GM21526 (cell line): ENCODE measurements around the gene TMEM169.
"Not testable (repeated sequence)": the region's sequence is repeated elsewhere in the genome, so short reads cannot be mapped to it uniquely, and the experiment has no call there.

ENCODE experiments used
- ATAC-seq: cut with Tn5 transposase; IDR thresholded peaks from one replicate; pipeline ENCODE4 v1.9.1; 2021; ENCODE audit warnings: moderate library complexity; ENCODE audit not compliant: unreplicated experiment, low FRiP score

Gene TMEM169

DNA sequence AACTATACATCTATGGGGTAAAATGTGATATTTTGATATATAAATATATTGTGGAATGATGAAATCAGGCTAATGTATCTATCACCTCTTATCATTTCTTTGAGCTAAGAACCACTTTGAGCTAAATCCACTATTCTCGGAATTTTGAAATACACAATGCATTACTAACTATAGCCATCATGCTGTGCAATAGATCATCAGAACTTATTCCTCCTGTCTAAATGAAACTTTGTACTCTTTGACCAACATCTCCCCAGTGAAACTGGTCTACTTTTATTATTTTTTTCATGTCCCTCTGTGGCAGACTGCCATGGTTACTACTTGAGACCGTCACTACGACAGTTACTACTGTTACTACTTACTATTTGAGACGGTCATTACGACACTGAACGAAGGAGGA, 11.5 kb upstream of the TMEM169 start:
- ATAC-seq: no peak

- ATAC-seq: no peak
Measured at GRCh38 chr2:216071111-216071851, 10.4 kb upstream of the TMEM169 start.

- no peak for ATAC-seq
Measured at GRCh38 chr2:216072473-216072872, 9.2 kb upstream of the TMEM169 start.

- no peak for ATAC-seq
Measured at GRCh38 chr2:216073773-216074172, 7.9 kb upstream of the TMEM169 start.

DNA sequence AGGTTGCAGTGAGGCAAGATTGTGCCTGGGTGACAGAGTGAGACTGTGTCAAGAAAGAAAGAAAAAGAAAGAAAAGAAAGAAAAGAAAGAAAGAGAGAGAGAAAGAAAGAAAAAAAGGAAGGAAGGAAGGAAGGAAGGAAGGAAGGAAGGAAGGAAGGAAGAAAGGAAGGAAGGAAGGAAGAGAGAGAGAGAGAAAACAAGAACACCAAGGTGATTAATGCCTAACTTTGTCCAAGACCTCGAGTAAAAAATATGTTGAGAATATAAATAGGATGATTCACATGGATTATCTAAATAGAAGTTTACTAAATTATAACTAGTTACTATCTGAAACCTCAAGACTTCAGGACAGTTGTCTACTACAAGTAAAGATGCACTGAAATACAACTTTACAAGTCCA, 7.3 kb upstream of the TMEM169 start:
- ATAC-seq: no peak

GRCh38 chr2:216074794-216075193, 6.9 kb upstream of the TMEM169 start:
- ATAC-seq: no peak

DNA sequence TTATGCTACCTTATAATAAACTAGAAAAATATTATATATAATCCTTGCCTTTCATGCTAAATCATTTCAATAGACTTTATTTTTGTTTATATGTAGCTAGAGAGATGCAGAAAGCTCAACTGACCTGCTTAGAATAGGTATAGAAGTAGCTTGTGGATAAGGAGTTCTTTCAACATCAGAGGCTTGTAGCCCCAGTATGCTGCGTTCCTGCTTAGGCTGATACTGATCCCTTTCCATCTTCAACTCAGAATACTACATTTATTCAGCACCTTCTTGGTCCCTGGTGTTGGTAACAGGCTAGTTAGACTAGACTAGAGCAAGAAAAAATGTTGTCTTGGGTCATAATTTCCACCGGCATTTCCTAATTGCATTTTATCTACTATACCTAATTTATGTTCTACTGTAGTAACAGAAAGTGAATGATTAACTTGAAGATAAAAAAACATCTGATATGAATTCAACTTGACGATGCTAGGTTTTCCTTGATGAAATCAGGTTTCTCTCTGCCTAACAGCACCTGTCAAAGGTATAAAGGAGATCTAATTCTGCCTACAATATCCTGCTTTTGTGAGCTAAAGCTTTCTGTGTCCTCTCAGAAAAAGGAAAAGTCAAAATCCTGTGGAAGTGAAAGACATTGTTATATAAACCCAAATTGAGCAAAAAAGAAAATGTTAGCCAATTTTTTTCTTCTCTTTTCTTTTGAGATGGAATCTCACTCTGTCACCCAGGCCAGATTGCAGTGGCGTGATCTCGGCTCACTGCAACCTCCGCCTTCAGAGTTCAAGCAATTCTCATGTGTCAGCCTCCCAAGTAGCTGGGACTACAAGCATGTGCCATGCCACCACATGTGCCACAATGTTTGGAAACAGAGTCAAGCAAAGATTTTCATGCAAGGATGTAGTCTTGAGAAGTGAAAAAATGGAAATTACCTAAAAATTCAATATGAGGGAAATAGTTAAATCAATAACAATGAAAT, 5.9 kb upstream of the TMEM169 start:
- no peak for ATAC-seq

DNA sequence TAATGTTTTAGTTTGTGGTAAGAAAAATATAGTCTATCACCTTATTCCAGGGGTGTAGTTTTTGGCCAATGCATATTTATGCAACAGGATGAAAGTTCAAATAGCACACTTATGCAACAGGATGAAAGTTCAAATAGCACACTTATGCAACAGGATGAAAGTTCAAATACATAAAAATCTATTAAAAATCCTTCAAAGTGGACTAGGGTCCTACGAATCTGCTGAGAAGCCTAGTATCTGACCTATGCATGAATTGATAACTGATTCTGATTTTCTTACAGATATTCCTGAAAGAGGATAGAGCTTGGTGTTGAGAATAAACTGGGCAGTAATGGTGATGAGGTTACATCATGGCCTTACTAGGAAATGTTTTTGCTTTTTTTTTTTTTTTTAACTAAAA, 2.9 kb upstream of the TMEM169 start:
- ATAC-seq: no peak

DNA sequence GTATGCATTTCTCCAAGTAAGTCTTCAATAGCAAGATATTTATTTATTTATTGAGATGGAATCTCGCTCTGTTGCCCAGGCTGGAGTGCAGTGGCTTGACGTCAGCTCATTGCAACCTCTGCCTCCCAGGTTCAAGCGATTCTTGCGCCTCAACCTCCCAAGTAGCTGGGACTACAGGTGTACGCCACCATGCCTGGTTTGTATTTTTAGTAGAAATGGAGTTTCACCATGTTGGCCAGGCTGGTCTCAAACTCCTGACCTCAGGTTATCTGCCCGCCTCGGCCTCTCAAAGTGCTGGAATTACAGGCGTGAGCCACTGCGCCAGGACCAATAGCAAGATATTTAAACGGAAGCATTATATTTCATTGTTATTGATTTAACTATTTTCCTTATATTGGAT, 1.7 kb upstream of the TMEM169 start:
- not testable (repeated sequence) for ATAC-seq

GRCh38 chr2:216081012-216081411, 707 bp upstream of the TMEM169 start:
- ATAC-seq: no peak

GRCh38 chr2:216082117-216082711, 495 bp downstream of the TMEM169 start:
- ATAC-seq: no peak

DNA sequence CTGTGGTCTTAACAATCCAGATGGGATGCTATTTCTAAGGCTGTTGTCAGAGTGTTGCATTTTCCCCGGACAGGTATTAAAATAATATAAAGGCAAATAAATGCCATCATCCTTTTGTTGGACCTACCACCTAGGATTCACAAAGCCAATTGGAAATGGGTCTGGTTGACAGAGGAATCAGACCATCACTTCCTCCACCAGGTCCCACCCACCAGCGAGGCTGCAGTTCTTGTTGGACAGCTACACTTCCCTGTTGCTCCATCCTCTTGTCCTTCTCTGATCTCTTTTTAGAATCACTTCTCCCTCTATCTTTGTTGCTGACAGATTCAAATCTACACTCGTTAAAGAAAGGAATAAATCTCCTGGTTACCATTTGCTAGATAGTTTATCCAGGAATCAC, 1.1 kb downstream of the TMEM169 start:
- ATAC-seq: no peak

DNA sequence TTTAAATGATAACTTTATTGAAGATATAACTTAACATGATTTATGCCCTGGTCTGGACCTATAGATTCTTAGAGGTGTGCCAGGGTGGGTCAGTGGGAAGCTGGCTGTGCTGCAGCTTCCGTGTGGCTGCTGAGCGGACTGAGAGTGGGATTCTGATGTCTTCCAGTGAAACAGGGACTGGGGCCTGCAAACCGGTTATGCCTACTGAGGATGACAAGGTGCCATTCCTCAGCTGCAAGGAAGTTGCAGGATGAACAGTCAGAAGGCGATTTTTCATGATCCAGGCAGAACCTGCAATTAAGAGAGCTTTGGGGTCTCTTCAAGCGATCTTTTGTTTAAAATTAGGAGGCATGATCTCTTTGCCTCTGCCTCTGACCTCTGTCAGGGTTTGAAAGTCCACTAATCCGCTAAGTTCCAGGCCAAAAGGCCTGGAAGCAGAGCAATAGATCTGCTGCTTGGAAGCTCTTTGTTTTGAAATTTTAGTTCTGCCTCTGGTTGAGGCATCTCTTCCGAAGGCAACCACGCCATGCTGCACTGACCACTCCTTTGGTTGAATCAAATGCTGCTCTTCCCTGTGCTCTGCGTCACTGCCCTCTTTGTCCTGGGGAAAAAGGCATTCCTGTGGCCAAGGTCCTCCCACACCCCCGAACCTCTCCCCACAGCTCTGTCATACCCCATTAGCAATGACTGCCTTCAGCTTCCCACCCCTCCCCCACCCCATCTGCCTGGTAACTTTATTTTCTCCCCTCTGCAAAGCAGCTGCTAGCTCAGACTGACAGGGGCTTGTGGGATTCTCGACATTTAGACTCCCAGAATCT, 2.0 kb downstream of the TMEM169 start:
- no peak for ATAC-seq

GRCh38 chr2:216084547-216084946, 2.8 kb downstream of the TMEM169 start:
- no peak for ATAC-seq

DNA sequence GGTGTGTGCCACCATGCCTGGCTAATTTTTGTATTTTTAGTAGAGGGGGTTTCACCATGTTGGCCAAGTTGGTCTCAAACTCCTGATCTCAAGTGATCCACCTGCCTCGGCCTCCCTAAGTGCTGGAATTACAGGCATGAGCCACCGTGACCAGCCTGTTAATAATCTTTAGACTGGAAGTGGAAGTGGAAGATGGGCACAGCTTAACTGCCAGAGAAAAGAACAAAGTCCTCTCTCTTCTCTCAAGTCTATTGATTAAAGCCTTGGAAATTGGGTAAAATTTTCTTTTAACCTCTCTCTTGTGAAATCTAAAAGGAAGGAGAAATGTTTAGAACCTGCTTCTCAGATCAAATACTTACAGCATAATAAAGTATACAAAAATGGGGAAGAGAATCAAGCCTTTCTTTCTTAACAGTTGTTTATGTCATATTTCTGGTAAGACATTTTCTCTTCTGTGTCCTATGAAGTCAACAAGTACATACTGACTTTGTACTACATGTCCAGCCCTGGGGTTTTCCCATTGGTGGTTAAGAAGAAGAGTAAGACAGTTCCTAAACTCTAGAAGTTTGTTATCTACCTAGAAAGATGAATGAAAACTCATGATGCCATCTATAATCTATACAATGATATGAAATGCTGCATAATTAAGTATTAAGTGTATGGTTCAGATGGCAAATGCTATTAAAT, 4.6 kb downstream of the TMEM169 start:
- ATAC-seq: no peak

GRCh38 chr2:216090369-216090786, 8.7 kb downstream of the TMEM169 start:
- ATAC-seq: no peak

DNA sequence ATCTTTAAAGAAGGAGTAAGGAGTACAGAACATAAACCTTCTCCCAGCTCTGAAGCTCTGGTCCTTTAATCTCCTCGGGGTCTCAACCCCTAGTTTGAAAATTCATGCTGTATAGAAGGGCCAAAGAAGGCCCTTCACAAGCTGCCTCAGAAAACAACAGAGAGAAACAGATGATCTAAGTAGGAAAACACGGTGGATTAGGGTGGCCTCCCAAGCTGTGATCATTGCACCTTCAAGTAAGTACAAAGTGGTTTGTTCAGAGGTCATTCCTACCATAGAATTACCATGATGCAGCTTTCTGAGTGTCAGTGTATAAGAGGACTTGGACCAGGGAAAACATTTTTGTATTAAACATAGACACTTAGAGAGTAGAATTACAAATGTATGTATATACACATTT, 10.9 kb downstream of the TMEM169 start:
- ATAC-seq: no peak

DNA sequence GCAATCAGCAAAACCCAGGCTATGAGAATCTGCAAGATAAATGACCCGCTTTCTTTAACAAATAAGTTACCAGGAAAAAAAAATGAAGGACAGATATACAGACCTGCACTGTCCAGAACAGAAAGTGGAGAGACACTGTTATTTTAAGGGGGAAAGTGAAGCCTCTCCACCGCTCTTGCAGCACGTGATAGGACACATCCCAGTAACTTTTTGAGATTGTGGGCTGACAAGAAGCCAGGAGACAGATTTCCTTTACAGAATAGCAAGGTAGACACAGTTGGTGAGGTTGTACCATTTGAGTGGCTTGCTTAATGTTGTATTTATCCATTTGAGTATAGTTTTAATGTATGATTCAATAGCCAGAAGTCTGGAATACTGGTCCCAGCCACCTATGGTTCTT, 13.0 kb downstream of the TMEM169 start:
- ATAC-seq: no peak

DNA sequence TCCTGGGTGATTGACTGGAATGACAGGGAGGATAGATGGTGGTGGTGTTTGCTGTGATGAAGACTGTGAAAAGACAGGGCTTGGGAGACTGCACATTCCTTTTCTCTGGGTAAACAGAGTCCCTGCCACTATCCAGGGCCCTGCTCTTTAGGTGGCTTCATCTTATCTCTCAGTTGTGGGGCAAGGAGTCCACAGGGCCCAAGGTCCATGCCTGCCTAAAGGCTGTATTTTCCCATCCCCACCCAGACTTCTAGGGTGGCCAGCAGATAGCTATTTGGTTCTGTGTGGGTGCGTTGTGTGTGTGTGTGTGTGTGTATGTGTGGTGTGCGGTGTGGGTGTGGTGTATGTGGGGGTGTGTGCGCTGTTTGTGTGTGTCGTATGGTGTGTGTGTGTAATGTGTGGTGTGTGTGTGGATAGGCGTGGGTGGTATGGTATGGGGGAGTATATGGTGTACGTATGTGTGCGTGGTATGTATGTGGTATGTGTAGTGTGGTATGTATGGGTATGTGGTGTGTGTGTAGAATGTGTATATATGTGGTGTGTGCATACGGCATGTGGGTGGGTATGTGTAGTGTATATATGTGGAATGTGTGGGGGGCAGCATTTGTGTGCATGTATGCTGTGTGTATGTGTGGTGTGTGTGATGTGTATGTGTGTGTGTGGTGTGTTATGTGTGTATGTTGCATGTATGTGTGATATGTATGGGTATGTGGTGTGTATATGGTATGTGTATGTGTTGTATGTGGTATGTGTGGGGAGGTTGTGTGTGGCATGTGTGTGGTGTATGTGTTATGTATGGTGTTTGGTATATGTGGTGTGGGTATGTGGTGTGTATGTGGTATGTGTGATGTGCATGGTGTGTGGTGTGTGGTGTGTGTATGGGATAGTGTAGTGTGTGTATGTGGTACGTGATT, 17.0 kb downstream of the TMEM169 start:
- ATAC-seq: no peak
